Measurements from ENCODE around the gene NFATC4. TPM values are rescaled to one million over a fixed set of nuclear protein-coding genes. Genes with fewer than 3 reads are reported as not detected.

NFATC4 gene
- total RNA-seq, result 10 to 100 TPM in 4 of 10 donors, 1 to 10 TPM in 6; 3.0 to 42.0 (median 7.8) TPM
- polyA plus RNA-seq, result 10 to 100 TPM; 28.7 to 69.2 TPM
- long read RNA-seq, donor 1, full-length matches to known transcripts, result 3 of 10 reads
- long read RNA-seq, donor 1, partial matches to known transcripts, result 7 of 10 reads
- long read RNA-seq, donor 1, other reads (novel, unspliced or antisense), result 0 of 10 reads
- long read RNA-seq, donor 2, full-length matches to known transcripts, result 2 of 9 reads
- long read RNA-seq, donor 2, partial matches to known transcripts, result 7 of 9 reads
- long read RNA-seq, donor 2, other reads (novel, unspliced or antisense), result 0 of 9 reads
- long read RNA-seq, donor 3, full-length matches to known transcripts, result 1 of 7 reads
- long read RNA-seq, donor 3, partial matches to known transcripts, result 4 of 7 reads
- long read RNA-seq, donor 3, other reads (novel, unspliced or antisense), result 2 of 7 reads

DNA sequence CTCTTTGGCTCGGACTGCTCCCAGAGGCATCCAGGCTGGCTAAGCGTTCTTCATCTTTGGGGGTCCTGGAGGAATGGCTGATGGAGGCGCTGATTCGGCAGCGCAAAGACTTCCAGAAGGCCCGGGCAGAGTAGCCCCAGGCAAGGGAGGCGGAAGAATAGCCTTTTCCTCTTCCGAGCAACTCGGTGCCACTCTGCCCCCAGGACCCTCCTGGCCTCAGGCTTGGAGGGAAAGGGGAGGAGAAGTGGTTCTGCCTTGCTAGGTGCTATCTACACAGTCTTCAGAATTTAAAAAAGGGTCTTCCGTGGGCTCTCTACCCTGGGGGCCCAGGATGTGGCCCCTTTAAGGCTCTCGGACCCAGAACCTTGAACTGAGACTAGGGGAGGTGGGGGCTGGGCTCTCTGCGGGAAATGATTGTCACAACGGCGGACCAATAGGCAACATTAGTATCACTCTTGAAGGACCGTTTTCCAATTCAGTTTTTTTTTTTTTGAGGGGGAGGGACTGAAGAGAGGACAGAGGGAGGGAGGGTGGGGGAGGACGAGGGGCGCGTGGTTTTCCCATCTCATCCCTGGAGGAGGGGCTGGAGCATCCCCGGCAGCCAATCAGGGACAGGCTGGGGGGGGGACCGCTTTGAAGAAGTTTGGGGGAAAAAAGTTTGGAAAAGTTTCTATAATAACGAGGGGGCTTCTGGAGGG is at the start of gene NFATC4:
Gene NFATC4 (plus strand): TSS at position 671 of the 698 bp plus-strand sequence. CDS start 157 bp downstream, outside the sequence.
- 5 to 6% methylated on average over 21 of the region's 21 CpGs for WGBS, 2 donors

GRCh38 chr14:24321212-24321975 is 46.6 kb upstream of the NFATC4 start:
- Histone ChIP-seq H3K4me3 (no peak overlapping the region), H3K27ac (no peak overlapping the region), H3K4me1 (peaks cover 1 to 28% (median 8%) of the 10 kb centered on the region in 9 donors), H3K27me3 (peaks cover 0 to 34% (median 4%) of the 10 kb centered on the region in 7 donors), H3K36me3 (peaks cover 0 to 87% (median 0%) of the 10 kb centered on the region in 9 donors), H3K9me3 (no peaks in the 10 kb centered on the region)
- 88 to 90% methylated on average over 14 of the region's 14 CpGs for WGBS, 2 donors
- ATAC-seq (no peak), DNase-seq (no peak)
- TF ChIP-seq, protein P1, sequence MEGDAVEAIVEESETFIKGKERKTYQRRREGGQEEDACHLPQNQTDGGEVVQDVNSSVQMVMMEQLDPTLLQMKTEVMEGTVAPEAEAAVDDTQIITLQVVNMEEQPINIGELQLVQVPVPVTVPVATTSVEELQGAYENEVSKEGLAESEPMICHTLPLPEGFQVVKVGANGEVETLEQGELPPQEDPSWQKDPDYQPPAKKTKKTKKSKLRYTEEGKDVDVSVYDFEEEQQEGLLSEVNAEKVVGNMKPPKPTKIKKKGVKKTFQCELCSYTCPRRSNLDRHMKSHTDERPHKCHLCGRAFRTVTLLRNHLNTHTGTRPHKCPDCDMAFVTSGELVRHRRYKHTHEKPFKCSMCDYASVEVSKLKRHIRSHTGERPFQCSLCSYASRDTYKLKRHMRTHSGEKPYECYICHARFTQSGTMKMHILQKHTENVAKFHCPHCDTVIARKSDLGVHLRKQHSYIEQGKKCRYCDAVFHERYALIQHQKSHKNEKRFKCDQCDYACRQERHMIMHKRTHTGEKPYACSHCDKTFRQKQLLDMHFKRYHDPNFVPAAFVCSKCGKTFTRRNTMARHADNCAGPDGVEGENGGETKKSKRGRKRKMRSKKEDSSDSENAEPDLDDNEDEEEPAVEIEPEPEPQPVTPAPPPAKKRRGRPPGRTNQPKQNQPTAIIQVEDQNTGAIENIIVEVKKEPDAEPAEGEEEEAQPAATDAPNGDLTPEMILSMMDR (IDR thresholded peaks at IDR 0.05), result no peak
- intact Hi-C loops (cut with DNase I), result no loop called here

More for the DNA sequence above, at the start of gene NFATC4:
- TF ChIP-seq, protein P1 (IDR thresholded peaks at IDR 0.05), result no peak
- peak within 1 kb of the TSS; percentile 83 to 96 (median 91) for H3K27ac ChIP-seq
- peak; percentile 27 to 56 (median 46) for ATAC-seq
- peak within 1 kb of the TSS; percentile 29 to 64 (median 57) for H3K4me3 ChIP-seq
- H3K4me1 ChIP-seq, result peaks cover 0 to 68% (median 25%) of the 10 kb centered on the region in 9 donors
- peaks cover 0 to 2% (median 0%) of the 10 kb centered on the region in 9 donors for H3K36me3 ChIP-seq
- DNase-seq, result peak; percentile 72 to 89
- H3K9me3 ChIP-seq, result no peaks in the 10 kb centered on the region
- H3K27me3 ChIP-seq, result peaks cover 0 to 56% (median 9%) of the 10 kb centered on the region in 7 donors
- intact Hi-C loops (cut with DNase I), result loop anchor here (2.0 to 10.0 kb wide), 7 partner anchors 31 to 67 kb away; partner anchors contain the start of genes ADCY4 (in 4 of the 10) and NYNRIN (in 4 of the 10)

DNA sequence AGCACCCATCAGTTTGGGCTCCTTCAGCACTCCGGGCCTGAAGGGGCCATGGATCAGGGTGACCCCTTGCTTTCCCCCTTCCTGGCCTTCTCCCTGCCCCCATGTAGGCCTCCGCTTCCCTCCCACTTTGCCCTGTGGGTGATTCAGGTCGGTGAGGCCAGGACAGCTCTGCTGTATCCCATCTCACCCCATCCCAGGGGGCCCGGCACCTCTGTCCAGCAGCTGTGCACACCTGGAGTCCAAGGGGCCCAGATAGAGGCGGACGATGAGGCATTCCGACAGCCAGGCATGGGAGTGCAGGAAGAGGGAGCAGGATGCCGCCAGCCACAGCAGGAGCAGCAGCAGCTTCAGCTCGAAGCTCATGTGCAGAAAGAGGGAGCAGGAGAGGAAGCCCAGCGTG is 45.3 kb upstream of the NFATC4 start:
- peaks cover 0 to 97% (median 0%) of the 10 kb centered on the region in 9 donors for H3K36me3 ChIP-seq
- intact Hi-C loops (cut with DNase I), result no loop called here
- DNase-seq (no peak), ATAC-seq (no peak)
- no peak overlapping the region for H3K27ac ChIP-seq
- TF ChIP-seq, protein P1 (IDR thresholded peaks at IDR 0.05), result no peak
- peaks cover 0 to 21% (median 1%) of the 10 kb centered on the region in 7 donors for H3K27me3 ChIP-seq
- H3K9me3 ChIP-seq, result no peaks in the 10 kb centered on the region
- 75 to 77% methylated on average over 9 to 10 of the region's 10 CpGs for WGBS, 2 donors
- peaks cover 0 to 27% (median 0%) of the 10 kb centered on the region in 9 donors for H3K4me1 ChIP-seq
- no peak overlapping the region for H3K4me3 ChIP-seq
